Epidermal melanocyte (primary cell): Measurements from ENCODE around the gene TMEM44.
"Not testable (repeated sequence)": the region's sequence is repeated elsewhere in the genome, so short reads cannot be mapped to it uniquely, and the experiment has no call there.

Source experiments
- DNase-seq: peaks from one replicate; pipeline ENCODE4 v3.0.0; 2011; ENCODE audit warnings: low spot score; ENCODE audit not compliant: insufficient read length

The TMEM44 gene

GRCh38 chr3:194555175-194556062 is 77.8 kb downstream of the TMEM44 start:
- DNase-seq = no peak

GRCh38 chr3:194554473-194555123 is 78.6 kb downstream of the TMEM44 start:
- DNase-seq = no peak

GRCh38 chr3:194552327-194552949 is 80.8 kb downstream of the TMEM44 start:
- no peak for DNase-seq

- DNase-seq = no peak
Measured at GRCh38 chr3:194549853-194550252, 83.4 kb downstream of the TMEM44 start.

- peak; percentile 44 for DNase-seq
Measured at GRCh38 chr3:194548346-194549321, 84.6 kb downstream of the TMEM44 start.

- DNase-seq = no peak
Measured at GRCh38 chr3:194547042-194547441, 86.2 kb downstream of the TMEM44 start.

GRCh38 chr3:194545538-194545937 is 87.7 kb downstream of the TMEM44 start:
- DNase-seq = not testable (repeated sequence)

GRCh38 chr3:194543550-194543949 is 89.7 kb downstream of the TMEM44 start:
- no peak for DNase-seq

GRCh38 chr3:194541483-194541882 is 91.7 kb downstream of the TMEM44 start:
- DNase-seq = no peak

- no peak for DNase-seq
Measured at GRCh38 chr3:194540274-194540905, 92.8 kb downstream of the TMEM44 start.

GRCh38 chr3:194539498-194539897 is 93.7 kb downstream of the TMEM44 start:
- no peak for DNase-seq

- no peak for DNase-seq
Measured at GRCh38 chr3:194537732-194538247, 95.4 kb downstream of the TMEM44 start.
